Neural crest cell (in vitro differentiated cells): ENCODE measurements around the gene MORC2. TPM values are rescaled to one million over a fixed set of nuclear protein-coding genes. Genes with fewer than 3 reads are reported as not detected.

Experiments
- DNase-seq: peaks from one replicate; pipeline ENCODE4 v3.0.0; 2021; ENCODE audit warnings: low read depth, mixed read lengths, low spot score
- H3K27ac Mint-ChIP-seq: one replicate; pipeline ENCODE4 v1.8.0; 2021; ENCODE audit warnings: mild to moderate bottlenecking, mixed read lengths; ENCODE audit not compliant: unreplicated experiment
- H3K27me3 Mint-ChIP-seq: 2 replicates; pipeline ENCODE4 v1.8.0; 2021; ENCODE audit warnings: low read depth, mild to moderate bottlenecking, mixed read lengths
- H3K36me3 Mint-ChIP-seq: 2 replicates; pipeline ENCODE4 v1.8.0; 2021; ENCODE audit warnings: low read depth, mild to moderate bottlenecking, mixed read lengths
- H3K4me1 Mint-ChIP-seq: 2 replicates; pipeline ENCODE4 v1.8.0; 2021; ENCODE audit warnings: mixed read lengths
- H3K4me3 Mint-ChIP-seq: one replicate; pipeline ENCODE4 v1.8.0; 2021; ENCODE audit warnings: mild to moderate bottlenecking, mixed read lengths
- H3K9me3 Mint-ChIP-seq: 2 replicates; pipeline ENCODE4 v1.8.0; 2021; ENCODE audit warnings: mixed read lengths
- total RNA-seq: library from RNA; stranded (reverse); gene quantifications from 2 replicates; pipeline ENCODE4 v1.2.1, GENCODE V29; 2021
- TF ChIP-seq, protein P1 (sequence below): fragments of 200-600 bp; sonication (generic); conservative IDR thresholded peaks from 2 replicates; pipeline ENCODE4 v1.5.0; 2021; ENCODE audit warnings: antibody characterized with exemption, mild to moderate bottlenecking

Gene MORC2
- total RNA-seq, 1 donor from 2014 or later, result 38.8 TPM

GRCh38 chr22:30885001-30885366 is 83.6 kb downstream of the MORC2 start:
- no peak overlapping the region for H3K27ac Mint-ChIP-seq
- TF ChIP-seq, protein P1, sequence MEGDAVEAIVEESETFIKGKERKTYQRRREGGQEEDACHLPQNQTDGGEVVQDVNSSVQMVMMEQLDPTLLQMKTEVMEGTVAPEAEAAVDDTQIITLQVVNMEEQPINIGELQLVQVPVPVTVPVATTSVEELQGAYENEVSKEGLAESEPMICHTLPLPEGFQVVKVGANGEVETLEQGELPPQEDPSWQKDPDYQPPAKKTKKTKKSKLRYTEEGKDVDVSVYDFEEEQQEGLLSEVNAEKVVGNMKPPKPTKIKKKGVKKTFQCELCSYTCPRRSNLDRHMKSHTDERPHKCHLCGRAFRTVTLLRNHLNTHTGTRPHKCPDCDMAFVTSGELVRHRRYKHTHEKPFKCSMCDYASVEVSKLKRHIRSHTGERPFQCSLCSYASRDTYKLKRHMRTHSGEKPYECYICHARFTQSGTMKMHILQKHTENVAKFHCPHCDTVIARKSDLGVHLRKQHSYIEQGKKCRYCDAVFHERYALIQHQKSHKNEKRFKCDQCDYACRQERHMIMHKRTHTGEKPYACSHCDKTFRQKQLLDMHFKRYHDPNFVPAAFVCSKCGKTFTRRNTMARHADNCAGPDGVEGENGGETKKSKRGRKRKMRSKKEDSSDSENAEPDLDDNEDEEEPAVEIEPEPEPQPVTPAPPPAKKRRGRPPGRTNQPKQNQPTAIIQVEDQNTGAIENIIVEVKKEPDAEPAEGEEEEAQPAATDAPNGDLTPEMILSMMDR, result no peak
- no peak overlapping the region for H3K4me3 Mint-ChIP-seq
- no peaks in the 10 kb centered on the region for H3K9me3 Mint-ChIP-seq
- no peaks in the 10 kb centered on the region for H3K4me1 Mint-ChIP-seq
- no peaks in the 10 kb centered on the region for H3K36me3 Mint-ChIP-seq
- DNase-seq, result no peak
- H3K27me3 Mint-ChIP-seq, result no peaks in the 10 kb centered on the region

DNA sequence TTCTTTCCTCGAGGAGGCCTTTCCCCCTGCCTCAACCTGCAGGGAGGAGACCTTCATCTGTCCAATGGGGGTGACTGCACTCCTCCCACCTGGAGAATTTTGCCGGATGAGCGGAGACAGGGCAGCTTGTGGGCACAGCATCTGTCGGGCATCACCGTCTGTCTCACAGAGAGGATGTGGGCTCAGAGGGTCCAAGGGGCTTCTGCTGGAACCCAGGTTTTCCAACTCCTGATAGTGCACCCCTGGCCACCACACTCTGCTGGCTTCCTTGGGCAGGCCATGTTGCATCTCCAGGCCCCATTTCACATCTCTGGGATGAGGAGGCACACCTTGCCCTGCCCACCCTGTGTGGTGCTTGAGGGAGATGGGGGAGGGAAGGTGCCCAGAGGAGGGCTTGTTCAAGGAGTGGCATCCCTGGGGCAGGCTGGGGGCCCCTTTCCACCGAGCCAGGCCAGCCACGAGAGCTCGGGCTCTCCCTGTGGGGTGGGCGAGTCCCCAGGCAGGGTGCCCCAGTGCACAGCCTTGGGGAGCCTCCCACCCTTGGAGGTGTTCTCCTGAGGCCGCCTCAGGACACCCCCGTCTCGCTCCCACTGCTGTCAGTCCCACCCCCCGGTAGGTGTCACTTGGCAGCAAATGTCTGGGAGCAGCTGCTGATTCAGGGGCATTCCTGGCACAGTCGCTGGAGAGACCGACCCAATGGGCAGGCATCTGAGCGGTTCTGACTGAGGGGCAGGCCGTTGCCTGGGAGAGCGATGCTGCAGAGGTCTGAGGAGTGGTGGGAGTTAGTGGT is 84.2 kb downstream of the MORC2 start:
- H3K4me3 Mint-ChIP-seq, result no peak overlapping the region
- TF ChIP-seq, protein P1, result no peak
- no peak for DNase-seq
- H3K4me1 Mint-ChIP-seq, result no peaks in the 10 kb centered on the region
- no peak overlapping the region for H3K27ac Mint-ChIP-seq
- H3K27me3 Mint-ChIP-seq, result no peaks in the 10 kb centered on the region
- H3K9me3 Mint-ChIP-seq, result no peaks in the 10 kb centered on the region
- H3K36me3 Mint-ChIP-seq, result no peaks in the 10 kb centered on the region

GRCh38 chr22:30883586-30884145 is 84.9 kb downstream of the MORC2 start:
- Mint-ChIP-seq H3K27ac (no peak overlapping the region), H3K4me3 (no peak overlapping the region), H3K27me3 (no peaks in the 10 kb centered on the region), H3K36me3 (no peaks in the 10 kb centered on the region), H3K9me3 (no peaks in the 10 kb centered on the region), H3K4me1 (no peaks in the 10 kb centered on the region)
- no peak for DNase-seq
- TF ChIP-seq, protein P1, result no peak

DNA sequence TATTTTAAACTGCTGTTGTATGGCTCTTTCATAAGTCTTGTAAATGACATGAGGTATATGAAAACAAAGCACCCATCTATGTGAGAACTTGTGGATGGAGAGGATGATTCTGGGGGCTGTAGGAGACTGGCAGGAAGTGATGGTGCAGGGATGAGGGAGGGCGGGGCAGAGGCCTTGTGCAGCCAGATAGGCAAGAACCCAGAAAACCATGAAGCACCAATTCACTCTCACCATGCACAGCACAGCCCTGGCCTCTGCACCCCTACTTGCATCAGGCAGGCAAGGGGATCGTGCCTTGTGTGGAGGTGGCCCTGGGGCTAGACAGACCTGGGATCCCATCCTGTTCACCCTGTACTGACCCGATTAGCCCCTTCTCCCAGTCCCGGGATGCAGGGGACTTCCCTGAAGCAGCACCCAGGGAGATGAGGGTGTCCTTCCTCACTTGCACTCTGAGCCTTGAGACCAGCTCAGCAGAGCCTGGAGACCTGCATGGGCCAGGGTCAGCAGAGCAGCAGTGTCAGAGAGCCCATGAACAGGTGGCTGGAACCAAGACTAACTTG is 85.5 kb downstream of the MORC2 start:
- no peaks in the 10 kb centered on the region for H3K27me3 Mint-ChIP-seq
- TF ChIP-seq, protein P1, result no peak
- no peak overlapping the region for H3K4me3 Mint-ChIP-seq
- H3K9me3 Mint-ChIP-seq, result no peaks in the 10 kb centered on the region
- no peak overlapping the region for H3K27ac Mint-ChIP-seq
- DNase-seq, result no peak
- no peaks in the 10 kb centered on the region for H3K36me3 Mint-ChIP-seq
- no peaks in the 10 kb centered on the region for H3K4me1 Mint-ChIP-seq

GRCh38 chr22:30882184-30882717 is 86.3 kb downstream of the MORC2 start:
- Mint-ChIP-seq H3K4me3 (no peak overlapping the region), H3K27me3 (no peaks in the 10 kb centered on the region), H3K27ac (no peak overlapping the region), H3K36me3 (no peaks in the 10 kb centered on the region), H3K9me3 (no peaks in the 10 kb centered on the region), H3K4me1 (no peaks in the 10 kb centered on the region)
- TF ChIP-seq, protein P1, result no peak
- DNase-seq, result no peak
